H1 (cell line): ENCODE results near the gene GJB3. TPM values are rescaled to one million over a fixed set of nuclear protein-coding genes. Genes with fewer than 3 reads are reported as not detected.

Experiments used
- CTCF ChIA-PET: fragments of 300-600 bp; sonication (Branson Sonifier 250); formaldehyde crosslinking; loops from one replicate; lab custom pipeline; 2021; ENCODE audit not compliant: partially characterized antibody; lab: Charles Lee
- POLR2A ChIA-PET: fragments of 300-600 bp; sonication (Branson Sonifier 250); formaldehyde crosslinking; loops from one replicate; lab custom pipeline; 2021; ENCODE audit warnings: inconsistent platforms; ENCODE audit not compliant: partially characterized antibody; lab: Charles Lee
- DNase-seq, 2 experiments: peaks; one replicate each; pipeline versions ENCODE4 v3.0.0 to v3.0.0-alpha.2; 2010 to 2022; ENCODE audit warnings: low spot score in 2 of 2, low read depth in 1 of 2, mixed read lengths in 1 of 2
- FAIRE-seq: peaks from 2 replicates; lab custom pipeline; 2011; peaks lifted over from hg19 to GRCh38; lab: Jason Lieb, UNC
- H2AFZ ChIP-seq: 2 replicates; pipeline ENCODE4 v1.8.1; 2012; ENCODE audit warnings: low read length, inconsistent platforms
- H2AK5ac ChIP-seq: 2 replicates; pipeline ENCODE4 v1.6.1; 2013; ENCODE audit warnings: low read depth, low read length
- H2BK120ac ChIP-seq: replicated peaks from 2 replicates; pipeline ENCODE3; 2013; ENCODE audit warnings: low read depth, low read length, inconsistent platforms
- H2BK12ac ChIP-seq: 2 replicates; pipeline ENCODE4 v1.6.1; 2013; ENCODE audit warnings: low read depth, low read length
- H2BK15ac ChIP-seq: 2 replicates; pipeline ENCODE4 v1.6.1; 2013; ENCODE audit warnings: low read length
- H2BK20ac ChIP-seq: 2 replicates; pipeline ENCODE4 v1.6.1; 2013; ENCODE audit warnings: low read length
- H2BK5ac ChIP-seq: 2 replicates; pipeline ENCODE4 v1.6.1; 2013; ENCODE audit warnings: low read depth, low read length
- H3K14ac ChIP-seq: 2 replicates; pipeline ENCODE4 v1.6.1; 2013; ENCODE audit warnings: inconsistent platforms; ENCODE audit not compliant: insufficient read length
- H3K18ac ChIP-seq: 2 replicates; pipeline ENCODE4 v1.6.1; 2013; ENCODE audit warnings: low read length; ENCODE audit errors: extremely low read depth
- H3K23ac ChIP-seq: 2 replicates; pipeline ENCODE4 v1.6.1; 2013; ENCODE audit warnings: inconsistent platforms; ENCODE audit not compliant: insufficient read length
- H3K23me2 ChIP-seq: 2 replicates; pipeline ENCODE4 v1.6.1; 2013; ENCODE audit warnings: low read depth, low read length
- H3K27ac ChIP-seq: 2 replicates; pipeline ENCODE4 v1.6.1; 2011; ENCODE audit warnings: low read depth, low read length, inconsistent platforms
- H3K27me3 ChIP-seq, 4 experiments: replicated peaks in 1 of 4; 1 replicate in 1 of 4; 2 replicates in 3 of 4; pipeline versions ENCODE4 v1.6.1 to v1.8.1; 2011 to 2013; ENCODE audit warnings: low read length in 3 of 4, mild to moderate bottlenecking in 3 of 4, inconsistent platforms in 2 of 4, mixed read lengths in 2 of 4, moderate library complexity in 1 of 4; ENCODE audit not compliant: control insufficient read depth in 3 of 4, insufficient read depth in 3 of 4; ENCODE audit errors: extremely low read depth in 1 of 4
- H3K36me3 ChIP-seq, 4 experiments: 2 replicates each; pipeline versions ENCODE4 v1.6.1 to v1.8.1; 2011 to 2013; ENCODE audit warnings: mild to moderate bottlenecking in 4 of 4, low read length in 3 of 4, moderate library complexity in 2 of 4, control low read depth in 1 of 4, inconsistent platforms in 1 of 4; ENCODE audit not compliant: insufficient read depth in 4 of 4, control insufficient read depth in 2 of 4
- H3K4ac ChIP-seq: replicated peaks from 2 replicates; pipeline ENCODE3; 2013; ENCODE audit warnings: low read length, low read depth, mixed read lengths, inconsistent platforms; ENCODE audit not compliant: insufficient read length
- H3K4me1 ChIP-seq, 4 experiments: replicated peaks in 1 of 4; 1 replicate in 1 of 4; 2 replicates in 3 of 4; pipeline versions ENCODE4 v1.6.1 to v1.8.1; 2011 to 2013; ENCODE audit warnings: low read length in 3 of 4, inconsistent platforms in 2 of 4, mixed read lengths in 1 of 4; ENCODE audit not compliant: insufficient read depth in 4 of 4, control insufficient read depth in 3 of 4
- H3K4me2 ChIP-seq, 2 experiments: 2 replicates each; pipeline versions ENCODE4 v1.6.1 to v1.8.1; 2011 to 2013; ENCODE audit warnings: low read depth in 2 of 2, low read length in 2 of 2, control low read depth in 1 of 2, inconsistent platforms in 1 of 2, mild to moderate bottlenecking in 1 of 2; ENCODE audit not compliant: insufficient read depth in 1 of 2
- H3K4me3 ChIP-seq, 4 experiments: fragments of 200-600, 300-600 bp in 1 of 4; sonication (generic), shearing (Covaris generic), sonication (Bioruptor Twin) in 1 of 4; 2 replicates each; pipeline versions ENCODE4 v1.5.1 to v1.8.1; 2011 to 2016; ENCODE audit warnings: low read length in 4 of 4, low read depth in 3 of 4, control low read depth in 2 of 4, inconsistent platforms in 2 of 4, mild to moderate bottlenecking in 2 of 4, mixed read lengths in 1 of 4, moderate library complexity in 1 of 4; ENCODE audit not compliant: insufficient read depth in 2 of 4; ENCODE audit errors: extremely low read depth in 1 of 4
- H3K56ac ChIP-seq: replicated peaks from 2 replicates; pipeline ENCODE3; 2013; ENCODE audit warnings: low read depth, mild to moderate bottlenecking, mixed read lengths, low read length, inconsistent platforms; ENCODE audit not compliant: insufficient read length
- H3K79me1 ChIP-seq: 2 replicates; pipeline ENCODE4 v1.6.1; 2013; ENCODE audit warnings: low read depth, low read length, control low read depth
- H3K79me2 ChIP-seq, 2 experiments: 2 replicates each; pipeline versions ENCODE4 v1.6.1 to v1.8.1; 2012 to 2013; ENCODE audit warnings: low read length in 2 of 2, mild to moderate bottlenecking in 2 of 2, inconsistent platforms in 1 of 2; ENCODE audit not compliant: insufficient read depth in 2 of 2, control insufficient read depth in 1 of 2
- H3K9ac ChIP-seq, 4 experiments: replicated peaks in 1 of 4; 1 replicate in 1 of 4; 2 replicates in 3 of 4; pipeline versions ENCODE4 v1.6.1 to v1.8.1; 2011 to 2013; ENCODE audit warnings: low read depth in 3 of 4, low read length in 3 of 4, control low read depth in 2 of 4, mild to moderate bottlenecking in 2 of 4, moderate library complexity in 2 of 4, inconsistent platforms in 1 of 4; ENCODE audit errors: extremely low read depth in 1 of 4
- H3K9me3 ChIP-seq, 2 experiments: 2 replicates each; pipeline versions ENCODE4 v1.6.1 to v1.8.1; 2012 to 2013; ENCODE audit warnings: mild to moderate bottlenecking in 2 of 2, moderate library complexity in 2 of 2, control low read depth in 1 of 2, inconsistent platforms in 1 of 2, low read depth in 1 of 2, low read length in 1 of 2, mixed read lengths in 1 of 2; ENCODE audit not compliant: insufficient read depth in 2 of 2
- H4K20me1 ChIP-seq, 2 experiments: replicated peaks in 1 of 2; 2 replicates each; pipeline versions ENCODE3 to v1.8.1; 2011 to 2013; ENCODE audit warnings: inconsistent platforms in 2 of 2, low read length in 2 of 2, mild to moderate bottlenecking in 1 of 2; ENCODE audit not compliant: insufficient read depth in 2 of 2, control insufficient read depth in 1 of 2
- H4K5ac ChIP-seq: 2 replicates; pipeline ENCODE4 v1.6.1; 2013; ENCODE audit warnings: low read length, low read depth, mixed read lengths, inconsistent platforms; ENCODE audit not compliant: insufficient read length
- H4K8ac ChIP-seq: 2 replicates; pipeline ENCODE4 v1.8.0; 2013; ENCODE audit warnings: mild to moderate bottlenecking, moderate library complexity, low read length, inconsistent platforms; ENCODE audit not compliant: insufficient read depth; ENCODE audit errors: extremely low read depth
- H4K91ac ChIP-seq: replicated peaks from 2 replicates; pipeline ENCODE3; 2013; ENCODE audit warnings: low read length, mixed read lengths, inconsistent platforms; ENCODE audit not compliant: insufficient read length
- CEBPB ChIP-seq: IDR thresholded peaks from 2 replicates; pipeline ENCODE4 v1.6.1; 2012; ENCODE audit warnings: low read depth, low read length
- EP300 ChIP-seq, 2 experiments: IDR thresholded peaks; 1 replicate in 1 of 2; 2 replicates in 1 of 2; pipeline ENCODE4 v1.6.1; 2011 to 2012; ENCODE audit warnings: low read depth in 2 of 2, low read length in 2 of 2, mild to moderate bottlenecking in 2 of 2, borderline replicate concordance in 1 of 2, inconsistent platforms in 1 of 2, moderate library complexity in 1 of 2
- HDAC6 ChIP-seq: IDR thresholded peaks from one replicate; pipeline ENCODE4 v1.7.1; 2012; ENCODE audit warnings: low read depth, mild to moderate bottlenecking, inconsistent platforms, low read length, moderate library complexity
- KDM1A ChIP-seq: fragments of 200-600, 300-600 bp; sonication (generic); IDR thresholded peaks from 2 replicates; pipeline ENCODE4 v1.7.1; 2016; ENCODE audit warnings: mild to moderate bottlenecking, low read length, borderline replicate concordance
- KDM4A ChIP-seq: IDR thresholded peaks from one replicate; pipeline ENCODE4 v1.7.1; 2012; ENCODE audit warnings: low read depth, mild to moderate bottlenecking, moderate library complexity, low read length, inconsistent platforms; ENCODE audit not compliant: severe bottlenecking
- NANOG ChIP-seq: IDR thresholded peaks from 2 replicates; pipeline ENCODE4 v1.6.1; 2011; ENCODE audit warnings: low read length, low read depth, mild to moderate bottlenecking, inconsistent platforms; ENCODE audit not compliant: insufficient read depth, poor library complexity, severe bottlenecking
- POLR2A ChIP-seq, 2 experiments: IDR thresholded peaks; 1 replicate in 1 of 2; 2 replicates in 1 of 2; pipeline ENCODE4 v1.6.1; 2011; ENCODE audit warnings: low read depth in 2 of 2, low read length in 2 of 2, mild to moderate bottlenecking in 2 of 2; ENCODE audit errors: control extremely low read depth in 1 of 2
- RFX5 ChIP-seq: IDR thresholded peaks from 2 replicates; pipeline ENCODE4 v1.6.1; 2011; ENCODE audit warnings: low read depth, low read length, improper control_type of control experiment, borderline replicate concordance
- RNF2 ChIP-seq: fragments of 200-900, 300-1000 bp; sonication (generic); IDR thresholded peaks from 2 replicates; pipeline ENCODE4 v1.7.1; 2016; ENCODE audit warnings: borderline replicate concordance, low read depth, mild to moderate bottlenecking, antibody characterized with exemption, low read length; ENCODE audit not compliant: poor library complexity, severe bottlenecking; ENCODE audit errors: missing control alignments
- SIRT6 ChIP-seq: IDR thresholded peaks from one replicate; pipeline ENCODE4 v1.7.1; 2012; ENCODE audit warnings: low read length, inconsistent platforms
- TAF1 ChIP-seq: IDR thresholded peaks from 2 replicates; pipeline ENCODE4 v1.6.1; 2011; ENCODE audit warnings: mild to moderate bottlenecking, low read depth, low read length
- TEAD4 ChIP-seq: IDR thresholded peaks from 2 replicates; pipeline ENCODE4 v1.6.1; 2012; ENCODE audit warnings: low read depth, low read length, inconsistent platforms, mixed read lengths
- USF2 ChIP-seq: IDR thresholded peaks from 2 replicates; pipeline ENCODE4 v1.6.1; 2011; ENCODE audit warnings: low read length, improper control_type of control experiment
- WGBS, 2 experiments: shearing (Covaris generic) in 1 of 2; methylation state at CpG; one replicate each; pipeline versions ENCODE4 v1.1.6 to v1.1.7; 2013 to 2015; ENCODE audit warnings: low lambda C conversion rate in 2 of 2, mixed read lengths in 2 of 2, inconsistent platforms in 1 of 2, low coverage in 1 of 2, missing lambda C conversion rate in 1 of 2; ENCODE audit not compliant: insufficient replicate concordance in 2 of 2, insufficient coverage in 1 of 2, insufficient read length in 1 of 2; ENCODE audit errors: extremely low coverage in 1 of 2, missing lambda C conversion rate in 1 of 2; 5-methylcytosine and 5-hydroxymethylcytosine counted together
- polyA plus RNA-seq, 7 experiments: library from polyadenylated mRNA; depleted of rRNA in 3 of 7; stranded (reverse) in 5 of 7; unstranded in 2 of 7; fragments of >200 nt in 5 of 7; fragments of 200-250 nt in 2 of 7; gene quantifications; 1 replicate in 5 of 7; 2 replicates in 1 of 7; 4 replicates in 1 of 7; pipeline versions ENCODE4 v1.2.1 to v1.2.3, GENCODE V29; 2011 to 2013; ENCODE audit warnings: missing spikeins in 2 of 7, mixed read lengths in 2 of 7
- total RNA-seq: library from RNA; stranded (reverse); fragmentation: NEBNext Ultra II Directional; extraction: Animal tissue kit (Norgen Biotek cat#: 25700); gene quantifications from 2 replicates; pipeline ENCODE4 v1.2.1, GENCODE V29; 2021

The GJB3 gene
- total and polyA plus RNA-seq, 2 of the 8 experiments (the other 6 are each of a cell fraction or from before 2014, with no cell fraction given): 0.93 to 1.6 TPM

GRCh38 chr1:34736692-34737091 is 44.3 kb upstream of the GJB3 start:
- no peaks in the 10 kb centered on the region for H3K79me1 ChIP-seq
- H3K18ac ChIP-seq: no peak overlapping the region
- FAIRE-seq (no peak), DNase-seq (no peak)
- ChIA-PET CTCF (interaction anchor here (0.7 to 2.2 kb wide), 10 partner anchors 8 to 588 kb away, joined by 3 to 7 read pairs (median 4); no protein-coding TSS in a partner anchor), POLR2A (no interaction called here)
- H4K91ac ChIP-seq: no peak overlapping the region
- H3K4me1 ChIP-seq: peaks cover 0 to 5% (median 1%) of the 10 kb centered on the region in 4 experiments; a peak in 4 of 7 replicates
- 91% methylated on average over 10 of the region's 10 CpGs; no CpG with 5 or more reads in 1 of the 2 experiments for WGBS, 2 experiments
- H4K8ac ChIP-seq: no peak overlapping the region
- H2BK12ac ChIP-seq: no peak overlapping the region
- H2AK5ac ChIP-seq: no peak overlapping the region
- H3K9me3 ChIP-seq: no peaks in the 10 kb centered on the region
- H3K27ac ChIP-seq: no peak overlapping the region
- no peak overlapping the region for H3K4me3 ChIP-seq
- no peak overlapping the region for H2BK15ac ChIP-seq
- no peak overlapping the region for H3K4ac ChIP-seq
- H2BK5ac ChIP-seq: no peak overlapping the region
- H3K27me3 ChIP-seq: peaks cover 0 to 5% (median 1%) of the 10 kb centered on the region in 4 experiments; a peak in 3 of 7 replicates
- H4K5ac ChIP-seq: no peak overlapping the region
- no peak overlapping the region for H2BK20ac ChIP-seq
- H2BK120ac ChIP-seq: no peak overlapping the region
- no peaks in the 10 kb centered on the region for H4K20me1 ChIP-seq
- no peaks in the 10 kb centered on the region for H3K79me2 ChIP-seq
- no peaks in the 10 kb centered on the region; the same call in 1 of the 2 replicates for H3K23me2 ChIP-seq
- no peak overlapping the region for H3K56ac ChIP-seq
- no peak overlapping the region for H3K9ac ChIP-seq
- no peak overlapping the region for H2AFZ ChIP-seq
- H3K36me3 ChIP-seq: no peaks in the 10 kb centered on the region
- no peak overlapping the region for H3K14ac ChIP-seq
- H3K23ac ChIP-seq: no peak overlapping the region
- H3K4me2 ChIP-seq: no peak overlapping the region
- TF ChIP-seq TAF1 (no peak), CEBPB (no peak), TEAD4 (no peak), SIRT6 (no peak), EP300 (IDR thresholded peaks at IDR 0.05; ENCODE audit: borderline replicate concordance in 1 of 2, low read depth in 2 of 2, low read length in 2 of 2) (no peak), POLR2A (IDR thresholded peaks at IDR 0.05; ENCODE audit: control extremely low read depth in 1 of 2, low read depth in 2 of 2, low read length in 2 of 2) (no peak), USF2 (no peak), KDM1A (no peak), RNF2 (no peak), RFX5 (no peak), NANOG (no peak), KDM4A (no peak), HDAC6 (no peak)
